Erythroblast (primary cell): ENCODE data around the gene ZNF558.

Experiments
- GATA1 ChIP-seq: IDR thresholded peaks from 2 replicates; pipeline ENCODE4 v1.6.1; 2011; ENCODE audit warnings: low read depth, mild to moderate bottlenecking, control low read depth, low read length, moderate library complexity
- POLR2A ChIP-seq: IDR thresholded peaks from 2 replicates; pipeline ENCODE4 v1.6.1; 2011; ENCODE audit warnings: mild to moderate bottlenecking, low read length

DNA sequence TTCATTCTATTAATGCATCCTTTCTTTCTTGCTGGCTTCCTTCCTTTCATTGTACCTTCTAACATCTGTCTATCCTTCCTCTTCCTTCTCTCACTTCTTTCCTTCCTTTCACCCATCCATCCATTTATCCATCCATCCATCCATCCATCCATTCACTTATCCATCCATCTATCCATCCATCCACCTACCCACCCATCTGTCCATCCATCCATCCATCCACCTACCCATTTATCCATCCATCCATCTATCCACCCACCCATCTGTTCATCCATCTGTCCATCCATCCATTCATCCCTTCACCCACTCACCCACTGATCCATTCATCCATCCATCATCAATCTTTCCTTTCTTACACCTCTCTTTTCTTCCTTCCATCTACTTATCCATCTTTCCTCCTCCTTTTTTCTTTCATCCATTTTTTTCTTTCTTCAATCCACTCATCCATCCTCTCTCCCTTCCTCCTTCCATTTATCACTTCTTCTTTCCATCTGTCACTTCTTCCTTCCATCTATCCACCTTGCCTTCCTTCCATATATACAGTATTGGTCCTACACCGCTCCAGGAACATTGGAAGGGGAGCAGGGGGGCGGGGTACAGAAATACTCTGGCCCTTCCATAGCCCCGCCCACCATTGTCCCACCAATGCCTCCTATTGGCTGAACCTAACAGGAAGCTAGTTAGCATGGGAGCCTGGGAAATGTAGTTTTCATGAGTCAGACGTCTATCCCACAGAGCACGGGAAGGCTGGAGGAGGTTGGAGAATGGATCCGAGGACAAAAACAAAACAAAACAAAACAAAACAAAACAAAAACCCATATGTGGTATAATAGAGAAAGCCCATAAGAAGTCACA, 46.0 kb upstream of the ZNF558 start:
- TF ChIP-seq POLR2A (no peak), GATA1 (no peak)
